ENCODE data around the gene SCUBE1.

Gene SCUBE1

GRCh38 chr22:43257549-43257948, 85.6 kb downstream of the SCUBE1 start:
- no peak for DNase-seq (ENCODE audit: low spot score)

GRCh38 chr22:43256976-43257545, 86.1 kb downstream of the SCUBE1 start:
- DNase-seq (ENCODE audit: low spot score), result no peak

- no peak for DNase-seq (ENCODE audit: low spot score)
These were observed 86.6 kb downstream of the SCUBE1 start for GRCh38 chr22:43256569-43256968.

GRCh38 chr22:43255299-43255698, 87.9 kb downstream of the SCUBE1 start:
- DNase-seq (ENCODE audit: low spot score), result no peak

GRCh38 chr22:43253839-43254238, 89.3 kb downstream of the SCUBE1 start:
- no peak for DNase-seq (ENCODE audit: low spot score)

- no peak for DNase-seq (ENCODE audit: low spot score)
These were observed 90.9 kb downstream of the SCUBE1 start for GRCh38 chr22:43252319-43252718.

- DNase-seq (ENCODE audit: low spot score), result no peak
These were observed 93.2 kb downstream of the SCUBE1 start for GRCh38 chr22:43249789-43250471.

- DNase-seq (ENCODE audit: low spot score), result no peak
These were observed 95.5 kb downstream of the SCUBE1 start for GRCh38 chr22:43247546-43248260.

GRCh38 chr22:43246188-43246587, 97.0 kb downstream of the SCUBE1 start:
- no peak for DNase-seq (ENCODE audit: low spot score)

- DNase-seq (ENCODE audit: low spot score), result no peak
These were observed 97.5 kb downstream of the SCUBE1 start for GRCh38 chr22:43245717-43246116.

- DNase-seq (ENCODE audit: low spot score), result no peak
These were observed 98.2 kb downstream of the SCUBE1 start for GRCh38 chr22:43244803-43245527.

- no peak for DNase-seq (ENCODE audit: low spot score)
These were observed 98.8 kb downstream of the SCUBE1 start for GRCh38 chr22:43244402-43244801.

GRCh38 chr22:43243324-43243723, 99.8 kb downstream of the SCUBE1 start:
- DNase-seq (ENCODE audit: low spot score), result no peak

- no peak for DNase-seq (ENCODE audit: low spot score)
These were observed 100.5 kb downstream of the SCUBE1 start for GRCh38 chr22:43242627-43243026.

GRCh38 chr22:43241699-43242386, 101.3 kb downstream of the SCUBE1 start:
- no peak for DNase-seq (ENCODE audit: low spot score)

GRCh38 chr22:43241138-43241597, 102.0 kb downstream of the SCUBE1 start:
- no peak for DNase-seq (ENCODE audit: low spot score)

- DNase-seq (ENCODE audit: low spot score), result no peak
These were observed 102.6 kb downstream of the SCUBE1 start for GRCh38 chr22:43240614-43241013.

- DNase-seq (ENCODE audit: low spot score), result no peak
These were observed 103.2 kb downstream of the SCUBE1 start for GRCh38 chr22:43239956-43240355.

GRCh38 chr22:43239193-43239780, 103.9 kb downstream of the SCUBE1 start:
- no peak for DNase-seq (ENCODE audit: low spot score)

- DNase-seq (ENCODE audit: low spot score), result no peak
These were observed 104.6 kb downstream of the SCUBE1 start for GRCh38 chr22:43238526-43239006.

GRCh38 chr22:43237280-43237679, 105.9 kb downstream of the SCUBE1 start:
- no peak for DNase-seq (ENCODE audit: low spot score)
